Head of caudate nucleus (tissue), 42 donors: ENCODE results near the gene TRMT11.
"Not testable (repeated sequence)": the region's sequence is repeated elsewhere in the genome, so short reads cannot be mapped to it uniquely, and the experiment has no call there.

Experiments
- DNase-seq, 42 donors: peaks; one replicate each; pipeline versions ENCODE4 v3.0.0 to v3.0.0-alpha.2; 2020 to 2021; ENCODE audit warnings: mixed read lengths in 7 of 42
- intact Hi-C: fragments of 100-400 bp; cut with DNase I; formaldehyde crosslinking; loops from one replicate; pipeline ENCODE4 v1.15.0; 2022

The TRMT11 gene

DNA sequence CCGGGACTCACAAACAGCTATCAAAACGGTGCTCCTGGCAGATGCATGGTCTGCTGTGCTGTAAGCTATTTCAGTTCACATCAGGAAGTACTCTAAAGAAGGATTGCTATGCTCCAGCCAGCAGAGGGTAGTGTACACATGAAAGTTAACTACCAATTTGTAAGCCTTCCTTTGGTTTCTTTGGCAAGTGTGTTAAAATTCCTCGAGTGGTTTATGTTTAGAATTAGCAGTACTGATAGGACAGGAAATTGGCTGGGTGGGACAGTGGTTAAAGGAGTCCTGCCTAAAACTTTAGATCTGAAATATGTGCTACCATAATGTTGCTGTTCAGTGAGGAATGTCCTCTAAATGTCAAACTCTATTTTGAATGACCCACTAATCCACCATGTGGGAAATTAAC is 47.4 kb downstream of the TRMT11 start:
- peak in 21 of 42 donors; percentile 4 to 63 (median 17) for DNase-seq
- intact Hi-C loops, result no loop called here

GRCh38 chr6:126034656-126035055 is 48.3 kb downstream of the TRMT11 start:
- intact Hi-C loops, result no loop called here
- no peak for DNase-seq

DNA sequence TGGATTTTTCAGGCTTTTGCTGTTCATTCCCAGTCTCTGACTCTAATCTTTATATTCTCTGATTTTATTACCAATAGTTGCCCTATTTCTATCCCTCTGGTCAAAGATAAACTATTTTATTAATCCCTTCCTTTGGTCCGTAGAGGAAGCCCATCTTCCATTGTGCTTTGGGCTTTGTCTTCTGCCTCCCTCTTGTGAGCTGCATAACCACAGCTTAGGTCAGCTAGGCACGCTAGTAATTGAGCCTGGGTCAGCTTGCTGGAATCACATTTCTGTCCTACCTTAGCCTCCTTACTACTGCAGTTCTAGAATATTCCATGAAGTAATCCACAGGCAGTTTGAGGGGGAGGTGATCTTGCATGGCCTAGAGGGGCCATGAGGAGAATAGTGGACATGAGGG is 49.4 kb downstream of the TRMT11 start:
- intact Hi-C loops, result no loop called here
- DNase-seq, result no peak

DNA sequence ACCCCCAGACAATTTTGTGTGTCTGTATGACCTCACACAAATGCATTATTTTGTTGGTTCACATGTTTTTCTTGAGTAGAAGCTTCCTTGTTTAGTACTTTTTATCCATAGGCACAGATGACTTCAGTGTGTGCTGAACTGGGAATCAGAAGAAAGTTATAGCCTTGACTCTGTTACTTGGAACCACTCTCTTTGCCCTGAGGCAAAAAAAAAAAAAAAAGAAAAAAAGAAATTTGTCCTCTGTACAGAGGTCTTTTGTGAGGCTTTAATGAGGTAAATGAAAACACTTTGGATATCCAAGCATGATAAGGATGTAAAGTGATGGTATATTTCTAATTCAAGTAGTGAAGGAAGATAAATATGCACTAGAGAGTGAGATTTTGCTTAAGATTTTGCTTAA is 51.9 kb downstream of the TRMT11 start:
- DNase-seq, result no peak
- intact Hi-C loops, result no loop called here

DNA sequence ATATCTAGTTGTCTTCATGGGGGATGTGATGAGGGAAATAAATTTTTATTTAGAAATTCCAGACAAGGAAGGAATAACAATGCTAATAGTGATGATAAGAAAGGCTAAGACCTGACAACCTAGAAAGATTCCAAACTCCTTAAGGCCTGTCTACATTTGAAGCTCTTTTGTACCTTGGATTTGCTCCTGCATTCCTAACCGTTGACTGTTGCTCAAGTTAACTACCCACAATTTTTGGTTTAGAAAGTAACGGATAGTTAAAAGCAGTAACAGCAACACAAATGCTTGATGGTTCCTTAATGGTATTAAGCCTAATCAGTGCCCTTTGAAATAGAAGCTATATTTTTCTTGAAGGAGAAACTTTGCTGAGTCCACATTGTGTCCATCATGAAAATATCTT is 52.9 kb downstream of the TRMT11 start:
- DNase-seq, result no peak
- intact Hi-C loops, result no loop called here

DNA sequence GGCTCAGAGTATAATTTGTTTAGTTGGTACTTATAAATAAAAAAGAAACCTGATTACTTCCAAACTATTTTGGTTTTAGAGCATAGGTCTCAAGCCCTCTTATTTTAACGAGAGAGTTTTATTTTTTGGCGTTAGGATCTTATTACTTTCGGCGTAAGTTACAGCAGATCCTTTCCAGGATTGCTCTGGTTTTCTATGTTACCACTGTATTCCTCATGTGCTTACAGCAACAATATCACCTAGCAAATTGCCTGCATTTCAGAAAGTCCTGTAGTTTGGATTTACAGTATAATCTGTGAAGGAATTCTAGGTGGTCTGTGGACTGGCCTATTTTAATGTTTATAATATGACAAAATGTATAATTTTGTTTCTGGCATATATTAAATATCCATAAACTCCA is 54.1 kb downstream of the TRMT11 start:
- intact Hi-C loops, result no loop called here
- no peak for DNase-seq

DNA sequence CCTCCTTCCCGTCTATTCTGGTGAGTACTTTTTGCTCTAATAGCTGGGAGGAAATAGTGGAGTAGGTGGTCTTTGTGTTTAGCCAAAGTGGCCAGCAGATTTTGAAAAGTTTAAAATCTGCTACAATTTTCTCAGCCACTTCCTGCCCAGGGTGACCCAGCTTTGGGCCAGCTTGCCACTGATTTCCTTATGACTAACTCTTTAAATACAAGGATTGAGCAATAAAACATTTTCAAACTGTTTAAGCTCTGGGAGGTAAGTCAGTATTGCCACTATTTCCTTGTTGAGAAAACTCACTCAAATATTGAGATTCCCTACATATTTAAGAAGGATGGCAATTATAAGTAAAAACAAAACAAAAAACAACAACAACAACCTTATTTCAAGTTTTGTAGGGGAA is 54.5 kb downstream of the TRMT11 start:
- intact Hi-C loops, result no loop called here
- no peak for DNase-seq

GRCh38 chr6:126041516-126041915 is 55.2 kb downstream of the TRMT11 start:
- DNase-seq, result no peak
- intact Hi-C loops, result no loop called here

GRCh38 chr6:126042001-126042419 is 55.7 kb downstream of the TRMT11 start:
- no peak for DNase-seq
- intact Hi-C loops, result no loop called here

GRCh38 chr6:126047648-126048047 is 61.3 kb downstream of the TRMT11 start:
- no peak for DNase-seq
- intact Hi-C loops, result no loop called here

GRCh38 chr6:126048635-126049034 is 62.3 kb downstream of the TRMT11 start:
- no peak for DNase-seq
- intact Hi-C loops, result no loop called here

GRCh38 chr6:126050795-126051194 is 64.5 kb downstream of the TRMT11 start:
- no peak for DNase-seq
- intact Hi-C loops, result no loop called here

- intact Hi-C loops, result no loop called here
- DNase-seq, result no peak
Measured at GRCh38 chr6:126051791-126052190, 65.5 kb downstream of the TRMT11 start.

GRCh38 chr6:126052485-126052884 is 66.1 kb downstream of the TRMT11 start:
- intact Hi-C loops, result no loop called here

DNA sequence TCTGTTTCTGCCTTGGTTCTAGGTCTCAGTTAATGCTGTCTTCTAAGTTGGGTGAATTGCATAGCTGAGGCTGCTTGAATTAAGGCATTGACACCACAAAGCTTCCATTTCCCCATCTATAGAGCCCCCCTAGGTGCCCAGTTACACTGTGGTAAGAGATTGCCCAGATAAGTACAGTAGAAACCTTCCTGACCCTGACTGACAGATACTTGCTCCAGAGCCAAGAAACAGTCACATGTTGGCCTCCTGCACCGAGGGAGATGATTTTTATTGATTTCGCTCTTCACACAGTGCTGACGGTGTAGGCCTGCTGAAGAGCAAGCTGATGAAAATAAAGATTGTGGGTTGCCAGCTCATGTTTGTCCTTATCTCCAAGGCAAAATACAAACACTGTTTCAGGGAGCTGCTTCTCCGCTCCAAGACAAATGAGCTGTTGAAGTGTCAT is 67.9 kb downstream of the TRMT11 start:
- DNase-seq, result no peak
- intact Hi-C loops, result no loop called here

More at GRCh38 chr6:126052485-126052884, 66.1 kb downstream of the TRMT11 start:
- no peak for DNase-seq

GRCh38 chr6:126054802-126055201 is 68.5 kb downstream of the TRMT11 start:
- no peak for DNase-seq
- intact Hi-C loops, result no loop called here

DNA sequence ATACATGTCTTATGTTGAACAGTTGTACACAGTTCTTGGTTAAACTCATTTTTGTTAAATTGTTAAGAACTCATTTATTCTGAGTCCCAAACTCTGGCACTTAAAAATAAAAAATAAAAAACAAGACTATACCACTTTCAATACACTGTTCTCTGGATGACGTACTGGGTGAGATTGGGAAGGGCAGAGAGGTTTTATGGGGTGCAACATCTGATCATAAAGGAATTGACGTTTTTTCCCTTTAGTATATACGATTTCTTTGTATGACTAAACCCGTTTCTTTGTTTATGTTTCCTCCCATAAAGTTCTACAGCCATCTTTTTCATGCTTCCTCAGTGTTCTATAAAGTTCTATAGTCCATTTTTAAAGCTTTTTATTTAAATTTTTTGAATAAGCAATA is 69.1 kb downstream of the TRMT11 start:
- no peak for DNase-seq
- intact Hi-C loops, result no loop called here

GRCh38 chr6:126056355-126057004 is 70.1 kb downstream of the TRMT11 start:
- no peak for DNase-seq
- intact Hi-C loops, result no loop called here

DNA sequence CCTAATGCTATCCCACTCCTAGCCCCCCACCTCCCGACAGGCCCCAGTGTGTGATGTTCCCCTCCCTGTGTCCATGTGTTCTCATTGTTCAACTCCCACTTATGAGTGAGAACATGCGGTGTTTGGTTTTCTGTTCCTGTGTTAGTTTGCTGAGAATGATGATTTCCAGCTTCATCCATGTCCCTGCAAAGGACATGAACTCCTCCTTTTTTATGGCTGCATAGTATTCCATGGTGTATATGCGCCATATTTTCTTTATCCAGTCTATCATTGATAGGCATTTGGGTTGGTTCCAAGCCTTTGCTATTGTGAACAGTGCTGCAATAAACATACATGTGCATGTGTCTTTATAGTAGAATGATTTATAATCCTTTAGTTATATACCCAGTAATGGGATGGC is 71.7 kb downstream of the TRMT11 start:
- intact Hi-C loops, DNase-seq: not testable (repeated sequence)

DNA sequence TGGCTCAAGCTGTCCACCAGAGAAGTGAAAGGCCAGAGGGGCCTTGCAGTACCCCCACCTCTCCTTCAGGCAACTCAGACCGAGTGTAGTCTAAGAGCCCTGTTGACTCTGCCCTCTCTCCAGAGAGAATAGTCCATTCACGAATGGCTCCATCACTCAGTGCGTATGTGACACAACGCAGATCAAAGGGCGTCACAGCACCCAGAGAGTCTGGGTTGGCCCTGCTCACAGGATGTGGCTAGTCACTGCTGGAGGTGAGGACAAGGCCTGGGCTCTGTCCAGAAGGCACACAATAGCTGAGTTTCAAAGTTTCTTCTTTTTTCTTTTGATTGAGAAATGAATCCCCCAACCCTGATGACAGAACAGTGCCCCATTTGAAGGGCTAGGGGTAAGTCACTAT is 74.1 kb downstream of the TRMT11 start:
- DNase-seq, result no peak
- intact Hi-C loops, result no loop called here

GRCh38 chr6:126063512-126064146 is 77.3 kb downstream of the TRMT11 start:
- no peak for DNase-seq
- intact Hi-C loops, result no loop called here
